Glutamatergic neuron (in vitro differentiated cells): ENCODE results near the gene ADCY1. TPM values are rescaled to one million over a fixed set of nuclear protein-coding genes. Genes with fewer than 3 reads are reported as not detected.

Source experiments
- DNase-seq: peaks from one replicate; pipeline ENCODE4 v3.0.0; 2022
- H3K27ac Mint-ChIP-seq: one replicate; pipeline ENCODE4 v1.8.0; 2020; ENCODE audit warnings: mild to moderate bottlenecking, mixed read lengths, inconsistent platforms; ENCODE audit not compliant: unreplicated experiment
- H3K27me3 Mint-ChIP-seq: one replicate; pipeline ENCODE4 v1.8.0; 2020; ENCODE audit warnings: mild to moderate bottlenecking, moderate library complexity, mixed read lengths, inconsistent platforms; ENCODE audit not compliant: unreplicated experiment
- H3K36me3 Mint-ChIP-seq: one replicate; pipeline ENCODE4 v1.8.0; 2020; ENCODE audit warnings: mild to moderate bottlenecking, mixed read lengths, inconsistent platforms; ENCODE audit not compliant: unreplicated experiment
- H3K4me1 Mint-ChIP-seq: one replicate; pipeline ENCODE4 v1.8.0; 2020; ENCODE audit warnings: mild to moderate bottlenecking, low read depth, mixed read lengths, inconsistent platforms; ENCODE audit not compliant: unreplicated experiment
- H3K4me3 Mint-ChIP-seq: one replicate; pipeline ENCODE4 v1.8.0; 2020; ENCODE audit warnings: mild to moderate bottlenecking, mixed read lengths, inconsistent platforms; ENCODE audit not compliant: unreplicated experiment
- H3K9me3 Mint-ChIP-seq: one replicate; pipeline ENCODE4 v1.8.0; 2020; ENCODE audit warnings: mild to moderate bottlenecking, moderate library complexity, mixed read lengths, inconsistent platforms; ENCODE audit not compliant: unreplicated experiment
- CTCF ChIP-seq: fragments of 200-600 bp; sonication (generic); IDR thresholded peaks from one replicate; pipeline ENCODE4 v1.5.0; 2021; ENCODE audit not compliant: partially characterized antibody, unreplicated experiment
- total RNA-seq: library from RNA; stranded (reverse); fragmentation: NEBNext Ultra II Directional; extraction: Animal tissue kit (Norgen Biotek cat#: 25700); gene quantifications from one replicate; pipeline ENCODE4 v1.2.1, GENCODE V29; 2021; ENCODE audit not compliant: unreplicated experiment

Gene ADCY1
- total RNA-seq, 1 donor from 2014 or later, result 51.9 TPM

DNA sequence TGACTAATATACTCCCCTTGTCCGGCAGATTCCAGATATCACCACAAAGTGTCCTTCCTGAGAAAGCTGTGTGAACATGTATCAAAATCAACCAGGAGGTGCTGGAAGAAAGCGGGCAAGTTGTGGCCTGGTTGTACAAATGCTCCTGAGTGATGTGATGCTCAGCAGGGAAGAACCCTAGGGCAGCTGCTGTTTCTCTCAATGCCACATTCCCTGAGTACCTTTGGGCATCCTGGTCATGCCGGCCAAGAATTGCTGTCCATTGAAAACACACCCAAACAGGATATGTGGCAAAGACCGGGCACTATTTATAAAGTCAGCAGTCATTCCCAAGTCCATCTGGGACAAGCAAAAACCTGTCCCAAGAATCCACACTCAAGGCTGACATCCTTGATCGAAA lies 7.8 kb upstream of the ADCY1 start:
- no peaks in the 10 kb centered on the region for H3K36me3 Mint-ChIP-seq
- H3K4me1 Mint-ChIP-seq, result peaks cover 22% of the 10 kb centered on the region
- TF ChIP-seq CTCF, result no peak
- no peak for DNase-seq
- no peak overlapping the region for H3K4me3 Mint-ChIP-seq
- peaks cover 5% of the 10 kb centered on the region for H3K27me3 Mint-ChIP-seq
- peaks cover 7% of the 10 kb centered on the region for H3K9me3 Mint-ChIP-seq
- H3K27ac Mint-ChIP-seq, result no peak overlapping the region

DNA sequence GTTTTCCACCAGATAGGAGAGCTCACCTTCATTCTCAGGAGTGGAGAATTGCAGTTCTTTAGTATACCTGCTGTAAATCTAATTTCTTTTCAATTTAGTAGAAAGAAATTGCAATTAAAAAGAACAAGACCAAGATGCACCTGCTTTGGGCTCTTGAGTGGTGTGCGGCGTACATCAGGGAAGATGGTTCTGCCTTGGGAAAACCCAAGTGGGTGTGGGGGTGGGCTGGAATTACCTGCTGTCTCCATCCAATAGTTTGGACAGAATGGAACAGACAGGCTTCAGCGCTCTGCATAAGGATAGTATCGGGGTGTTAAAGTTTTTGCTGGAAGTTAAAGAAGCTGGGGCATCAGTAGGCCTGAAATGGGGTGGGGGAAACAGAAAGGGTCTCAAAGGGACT lies 7.2 kb upstream of the ADCY1 start:
- H3K4me3 Mint-ChIP-seq, result no peak overlapping the region
- no peaks in the 10 kb centered on the region for H3K36me3 Mint-ChIP-seq
- no peak for DNase-seq
- peaks cover 7% of the 10 kb centered on the region for H3K9me3 Mint-ChIP-seq
- TF ChIP-seq CTCF, result no peak
- H3K27ac Mint-ChIP-seq, result no peak overlapping the region
- H3K27me3 Mint-ChIP-seq, result peaks cover 5% of the 10 kb centered on the region
- peaks cover 22% of the 10 kb centered on the region for H3K4me1 Mint-ChIP-seq

DNA sequence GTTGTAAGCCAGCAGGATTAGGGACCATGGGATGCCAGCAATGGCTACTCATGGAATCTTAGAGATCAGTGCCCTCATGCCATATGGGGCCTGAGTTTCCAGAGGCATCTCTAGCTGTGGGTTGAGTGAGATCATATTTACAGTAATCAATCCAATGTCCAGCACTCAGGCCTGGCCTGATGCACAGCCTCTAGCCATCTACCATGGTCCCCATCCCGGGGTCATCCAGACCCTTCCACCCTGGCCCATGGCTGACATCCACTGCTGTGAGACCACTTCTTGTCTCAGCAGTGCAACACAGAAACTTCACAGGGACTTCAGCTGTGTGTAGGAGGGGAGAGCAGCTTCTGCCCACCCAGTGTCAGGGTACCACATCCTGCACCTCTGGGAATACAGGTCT lies 6.5 kb upstream of the ADCY1 start:
- Mint-ChIP-seq H3K36me3 (no peaks in the 10 kb centered on the region), H3K9me3 (peaks cover 10% of the 10 kb centered on the region), H3K27me3 (peaks cover 5% of the 10 kb centered on the region), H3K4me3 (no peak overlapping the region), H3K27ac (no peak overlapping the region), H3K4me1 (peaks cover 25% of the 10 kb centered on the region)
- TF ChIP-seq CTCF, result no peak
- DNase-seq, result no peak

DNA sequence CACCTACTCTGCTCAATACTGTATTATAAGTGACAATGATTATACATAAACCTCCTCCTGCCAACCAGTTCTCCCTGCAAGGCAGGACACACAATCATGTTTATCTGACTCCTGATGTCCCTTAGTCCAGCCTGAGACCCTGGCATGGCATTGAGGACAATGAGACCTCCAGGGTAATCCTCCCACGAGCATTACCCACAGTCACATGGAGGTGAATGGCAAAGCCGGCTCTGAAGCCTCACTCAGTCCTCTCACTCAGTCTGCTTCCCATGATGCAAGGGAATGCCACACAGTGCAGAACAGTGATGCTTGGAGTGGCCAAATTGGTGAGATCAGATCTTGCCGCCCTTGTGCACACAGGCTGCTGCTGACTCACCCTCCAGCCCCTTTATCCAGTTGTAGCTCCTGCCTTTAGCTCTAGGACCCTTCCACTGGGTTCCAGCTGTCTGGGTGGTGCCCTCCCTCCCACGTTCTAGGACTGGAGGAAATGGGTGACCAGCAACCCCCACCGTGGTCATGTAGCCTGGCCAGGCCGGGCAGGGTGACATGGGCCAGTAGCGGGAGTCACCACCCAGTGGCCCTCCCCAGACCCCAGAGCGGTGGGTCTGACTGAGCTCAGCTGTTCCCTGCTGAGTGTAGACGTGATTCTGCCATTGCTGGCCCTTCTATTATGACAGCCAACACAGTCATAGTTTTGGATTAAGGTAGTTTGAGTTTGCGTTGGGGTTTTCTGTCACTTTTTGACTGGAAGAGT lies 5.5 kb upstream of the ADCY1 start:
- no peak overlapping the region for H3K27ac Mint-ChIP-seq
- H3K36me3 Mint-ChIP-seq, result no peaks in the 10 kb centered on the region
- peaks cover 13% of the 10 kb centered on the region for H3K9me3 Mint-ChIP-seq
- peaks cover 11% of the 10 kb centered on the region for H3K27me3 Mint-ChIP-seq
- no peak for DNase-seq
- no peak for TF ChIP-seq CTCF
- H3K4me1 Mint-ChIP-seq, result peaks cover 19% of the 10 kb centered on the region
- H3K4me3 Mint-ChIP-seq, result no peak overlapping the region

- no peak overlapping the region for H3K4me3 Mint-ChIP-seq
- peaks cover 11% of the 10 kb centered on the region for H3K27me3 Mint-ChIP-seq
- TF ChIP-seq CTCF, result no peak
- H3K4me1 Mint-ChIP-seq, result peaks cover 15% of the 10 kb centered on the region
- H3K27ac Mint-ChIP-seq, result no peak overlapping the region
- H3K36me3 Mint-ChIP-seq, result no peaks in the 10 kb centered on the region
- DNase-seq, result no peak
- peaks cover 13% of the 10 kb centered on the region for H3K9me3 Mint-ChIP-seq
These were observed 4.9 kb upstream of the ADCY1 start for GRCh38 chr7:45569290-45569685.
